SJCRH30 (cell line): ENCODE measurements around the gene KAZN. TPM values are rescaled to one million over a fixed set of nuclear protein-coding genes. Genes with fewer than 3 reads are reported as not detected.

ENCODE experiments used
- DNase-seq, 2 experiments: peaks; one replicate each; pipeline ENCODE4 v3.0.0-alpha.2; 2015 to 2020
- H3K27ac ChIP-seq: fragments of 250-450 bp; sonication (Bioruptor Pico); 2 replicates; pipeline ENCODE4 v1.5.1; 2020; ENCODE audit warnings: mild to moderate bottlenecking, moderate library complexity
- H3K27me3 ChIP-seq: fragments of 250-450 bp; sonication (Bioruptor Pico); 2 replicates; pipeline ENCODE4 v1.5.1; 2020; ENCODE audit warnings: mild to moderate bottlenecking, moderate library complexity
- H3K36me3 ChIP-seq: fragments of 250-450 bp; sonication (Bioruptor Pico); 2 replicates; pipeline ENCODE4 v1.5.1; 2020; ENCODE audit warnings: mild to moderate bottlenecking, moderate library complexity
- H3K4me1 ChIP-seq: fragments of 250-450 bp; sonication (Bioruptor Pico); 2 replicates; pipeline ENCODE4 v1.5.1; 2020; ENCODE audit warnings: mild to moderate bottlenecking, moderate library complexity
- H3K4me3 ChIP-seq: fragments of 250-450 bp; sonication (Bioruptor Pico); 2 replicates; pipeline ENCODE4 v1.5.1; 2020; ENCODE audit warnings: mild to moderate bottlenecking, moderate library complexity
- H3K9me3 ChIP-seq: fragments of 250-450 bp; sonication (Bioruptor Pico); replicated peaks from 2 replicates; pipeline ENCODE4 v1.5.1; 2020; ENCODE audit warnings: mild to moderate bottlenecking, moderate library complexity
- total RNA-seq: library from RNA; depleted of rRNA; stranded (reverse); fragments of >200 nt; shearing (Covaris generic); gene quantifications from 2 replicates; pipeline ENCODE4 v1.2.3, GENCODE V29; 2014

KAZN gene
- total RNA-seq, 1 experiment from 2014 or later = 0.10 TPM

DNA sequence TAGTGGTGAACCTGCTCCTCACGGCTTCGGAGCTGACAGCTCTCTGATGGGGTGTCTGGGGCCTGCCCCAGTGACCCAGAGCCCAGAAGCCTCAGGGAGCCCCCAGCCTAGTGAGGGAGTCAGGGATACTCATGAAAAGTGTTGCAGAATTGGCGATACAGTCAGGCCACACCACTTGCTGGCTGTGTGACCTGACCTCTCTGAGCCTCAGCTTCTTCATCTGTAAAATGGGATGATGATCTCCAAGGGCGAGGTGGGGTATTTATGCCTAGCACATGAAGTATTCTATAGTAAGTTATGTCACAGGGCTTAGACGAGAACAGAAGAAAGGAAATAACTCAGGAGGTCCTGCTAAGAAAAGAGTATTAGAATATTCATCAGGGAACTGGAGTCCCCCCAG lies 556.7 kb downstream of the KAZN start:
- Histone ChIP-seq H3K4me1 (peaks cover 18% of the 10 kb centered on the region), H3K27ac (no peak overlapping the region), H3K27me3 (no peaks in the 10 kb centered on the region), H3K4me3 (no peak overlapping the region), H3K9me3 (no peaks in the 10 kb centered on the region), H3K36me3 (no peaks in the 10 kb centered on the region)
- DNase-seq = no peak

GRCh38 chr1:15155888-15156741 lies 557.6 kb downstream of the KAZN start:
- Histone ChIP-seq H3K4me1 (peaks cover 24% of the 10 kb centered on the region), H3K4me3 (no peak overlapping the region), H3K27ac (no peak overlapping the region), H3K9me3 (no peaks in the 10 kb centered on the region), H3K36me3 (no peaks in the 10 kb centered on the region), H3K27me3 (no peaks in the 10 kb centered on the region)
- DNase-seq = peak; percentile 35 to 60

DNA sequence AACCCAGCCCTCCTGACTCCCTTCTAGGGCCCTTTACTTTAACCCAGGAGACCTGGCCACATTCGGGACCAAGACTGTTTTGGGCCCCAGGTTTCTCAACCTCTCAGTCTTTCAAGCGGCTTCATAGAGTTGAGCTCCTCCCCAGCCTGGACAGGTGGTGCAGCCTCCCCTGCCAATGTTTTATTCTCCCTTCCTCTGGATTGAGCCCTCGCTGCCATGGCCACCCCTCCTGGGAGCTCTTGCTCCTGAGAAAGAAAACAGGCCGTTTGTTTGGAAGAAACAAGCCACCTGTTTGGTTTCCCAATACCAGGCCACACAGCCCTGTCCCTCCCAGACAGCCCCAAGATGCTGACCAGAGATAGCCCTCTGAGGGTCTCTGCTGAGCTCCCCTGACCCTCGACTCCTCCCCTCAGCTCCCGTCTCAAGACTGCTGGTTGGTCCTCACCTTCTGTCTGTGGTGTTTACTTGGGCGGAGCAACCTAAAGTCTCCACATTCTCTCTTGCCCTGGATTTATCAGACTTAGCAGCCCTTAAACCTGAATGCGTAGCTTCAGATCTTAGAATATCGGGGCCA lies 558.4 kb downstream of the KAZN start:
- Histone ChIP-seq H3K9me3 (no peaks in the 10 kb centered on the region), H3K36me3 (no peaks in the 10 kb centered on the region), H3K4me3 (no peak overlapping the region), H3K4me1 (peaks cover 22% of the 10 kb centered on the region), H3K27me3 (no peaks in the 10 kb centered on the region), H3K27ac (no peak overlapping the region)
- DNase-seq = no peak

GRCh38 chr1:15157524-15158399 lies 559.3 kb downstream of the KAZN start:
- peaks cover 18% of the 10 kb centered on the region for H3K4me1 ChIP-seq
- H3K4me3 ChIP-seq = no peak overlapping the region
- no peak overlapping the region for H3K27ac ChIP-seq
- H3K9me3 ChIP-seq = no peaks in the 10 kb centered on the region
- DNase-seq = no peak
- H3K36me3 ChIP-seq = no peaks in the 10 kb centered on the region
- H3K27me3 ChIP-seq = no peaks in the 10 kb centered on the region

DNA sequence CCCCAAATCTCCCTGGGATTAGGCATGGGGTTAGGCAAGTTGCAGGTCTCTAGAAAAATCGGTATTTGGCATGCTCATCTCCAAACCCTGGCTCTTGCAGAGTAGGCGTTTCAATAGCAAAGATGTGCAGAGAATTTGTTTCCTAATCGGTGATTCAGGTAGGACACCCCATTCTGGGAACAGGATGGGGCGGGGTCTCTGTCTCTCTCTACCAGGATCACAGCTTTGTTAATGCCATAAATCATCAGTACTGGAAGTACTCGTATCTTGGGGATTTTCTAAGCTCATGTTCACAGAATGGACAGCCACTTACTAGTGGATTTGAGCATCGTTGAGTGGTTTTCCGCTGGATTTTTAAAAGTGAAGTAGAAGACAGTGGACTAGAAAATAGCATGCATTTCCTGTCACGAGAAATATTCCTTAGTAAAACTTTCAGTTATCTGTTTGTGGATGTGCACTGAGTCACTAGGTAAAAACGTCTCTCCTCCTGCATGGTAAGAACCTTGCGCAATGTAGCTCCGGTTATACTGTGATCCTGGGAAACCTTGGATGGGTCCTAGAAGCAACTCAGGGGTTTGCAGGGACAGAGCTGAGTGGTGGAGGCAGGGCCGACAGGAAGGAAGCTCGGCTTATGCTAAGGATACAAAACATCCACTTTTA lies 560.2 kb downstream of the KAZN start:
- no peaks in the 10 kb centered on the region for H3K27me3 ChIP-seq
- DNase-seq = no peak
- H3K4me1 ChIP-seq = peaks cover 18% of the 10 kb centered on the region
- no peak overlapping the region for H3K4me3 ChIP-seq
- no peaks in the 10 kb centered on the region for H3K36me3 ChIP-seq
- no peak overlapping the region for H3K27ac ChIP-seq
- H3K9me3 ChIP-seq = no peaks in the 10 kb centered on the region

DNA sequence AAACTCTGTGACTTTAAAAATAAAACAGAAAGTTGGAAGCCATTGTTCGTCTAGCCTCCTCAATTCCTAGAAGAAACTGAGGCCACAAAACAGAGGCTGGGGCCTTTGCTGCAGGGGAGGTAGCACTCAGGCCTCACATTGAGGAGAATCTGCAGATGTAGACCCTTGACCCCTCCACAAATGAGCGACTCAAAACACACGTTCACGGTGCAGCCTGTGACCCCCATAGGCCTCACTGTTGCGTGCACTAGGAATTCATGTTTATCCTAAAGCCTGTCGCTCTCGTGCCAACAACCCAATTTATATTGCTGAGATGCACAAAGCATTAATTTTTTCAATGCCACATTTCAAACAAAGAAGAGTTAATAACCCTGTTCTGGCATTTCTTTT lies 560.7 kb downstream of the KAZN start:
- no peaks in the 10 kb centered on the region for H3K9me3 ChIP-seq
- H3K27me3 ChIP-seq = no peaks in the 10 kb centered on the region
- no peak for DNase-seq
- H3K4me1 ChIP-seq = peaks cover 18% of the 10 kb centered on the region
- H3K4me3 ChIP-seq = no peak overlapping the region
- H3K27ac ChIP-seq = no peak overlapping the region
- no peaks in the 10 kb centered on the region for H3K36me3 ChIP-seq

GRCh38 chr1:15160626-15161025 lies 562.1 kb downstream of the KAZN start:
- peaks cover 18% of the 10 kb centered on the region for H3K4me1 ChIP-seq
- H3K36me3 ChIP-seq = no peaks in the 10 kb centered on the region
- H3K27me3 ChIP-seq = no peaks in the 10 kb centered on the region
- H3K27ac ChIP-seq = no peak overlapping the region
- H3K4me3 ChIP-seq = no peak overlapping the region
- DNase-seq = no peak
- no peaks in the 10 kb centered on the region for H3K9me3 ChIP-seq

DNA sequence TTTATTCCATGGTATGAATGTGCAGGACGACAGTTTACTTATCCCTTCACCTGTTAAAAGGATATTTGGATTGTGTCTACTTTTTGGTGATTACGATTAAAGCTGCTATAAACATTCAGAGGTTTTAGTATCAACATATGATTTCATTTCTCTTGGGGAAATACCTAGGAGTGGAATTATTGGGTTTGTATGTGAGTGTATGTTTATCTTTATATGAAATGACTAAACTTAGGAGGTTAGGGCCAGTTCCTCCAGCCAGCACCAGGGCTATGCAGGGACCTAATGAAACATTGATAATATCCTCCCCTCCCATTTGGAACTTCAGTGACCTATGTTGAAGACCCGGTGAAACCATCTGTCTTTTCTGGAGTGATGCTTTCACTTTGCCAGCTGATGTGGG lies 568.9 kb downstream of the KAZN start:
- Histone ChIP-seq H3K36me3 (no peaks in the 10 kb centered on the region), H3K4me1 (peaks cover 5% of the 10 kb centered on the region), H3K9me3 (no peaks in the 10 kb centered on the region), H3K27me3 (no peaks in the 10 kb centered on the region), H3K4me3 (no peak overlapping the region), H3K27ac (no peak overlapping the region)
- DNase-seq = no peak
